Measurements from ENCODE around the gene TLCD1.

DNA sequence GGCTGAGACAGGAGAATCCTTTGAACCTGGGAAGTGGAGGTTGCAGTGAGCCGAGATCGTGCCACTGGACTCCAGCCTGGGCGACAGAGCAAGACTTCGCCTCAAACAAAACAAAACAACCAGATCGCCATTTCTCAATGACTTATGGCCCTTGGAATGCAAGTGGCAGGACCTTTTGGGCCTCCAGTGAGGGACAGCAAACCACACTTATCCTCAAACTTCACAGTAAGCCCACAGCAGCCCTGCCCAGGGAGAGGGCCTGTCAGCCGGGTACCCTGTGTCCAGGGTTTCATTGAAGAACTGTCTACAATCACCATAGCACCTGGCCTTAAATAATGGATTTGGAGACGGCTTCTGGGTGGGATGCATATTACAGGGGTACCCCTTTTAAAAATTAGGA is 29.5 kb upstream of the TLCD1 start:
- TF ChIP-seq RAD21 (IDR thresholded peaks at IDR 0.05; ENCODE audit: insufficient read depth, low read depth, low read length) (no peak), HCFC1 (IDR thresholded peaks at IDR 0.05; ENCODE audit: low read length) (no peak), CTCF (IDR thresholded peaks at IDR 0.05 in 2 of 3, conservative IDR thresholded peaks at IDR 0.05 in 1 of 3; ENCODE audit: control insufficient read depth in 2 of 3, extremely low read depth in 1 of 3, insufficient read depth in 1 of 3, low read depth in 3 of 3, low read length in 3 of 3) (no peak), CBX5 (IDR thresholded peaks at IDR 0.05; ENCODE audit: low read depth) (no peak), GABPA (IDR thresholded peaks at IDR 0.05; ENCODE audit: low read depth) (no peak), ZNF207 (IDR thresholded peaks at IDR 0.05; ENCODE audit: borderline replicate concordance) (no peak), HDAC2 (IDR thresholded peaks at IDR 0.05) (no peak), BHLHE40 (IDR thresholded peaks at IDR 0.05; ENCODE audit: borderline replicate concordance in 1 of 2, low read depth in 2 of 2, low read length in 1 of 2) (no peak), EED (IDR thresholded peaks at IDR 0.05; ENCODE audit: low read depth) (no peak), NFXL1 (IDR thresholded peaks at IDR 0.05; ENCODE audit: borderline replicate concordance) (no peak), MXI1 (IDR thresholded peaks at IDR 0.05; ENCODE audit: low read depth, low read length) (no peak), BCLAF1 (IDR thresholded peaks at IDR 0.05) (no peak), TAF1 (IDR thresholded peaks at IDR 0.05; ENCODE audit: borderline replicate concordance, low read depth, low read length) (no peak)
- TF ChIP-seq, protein P1, sequence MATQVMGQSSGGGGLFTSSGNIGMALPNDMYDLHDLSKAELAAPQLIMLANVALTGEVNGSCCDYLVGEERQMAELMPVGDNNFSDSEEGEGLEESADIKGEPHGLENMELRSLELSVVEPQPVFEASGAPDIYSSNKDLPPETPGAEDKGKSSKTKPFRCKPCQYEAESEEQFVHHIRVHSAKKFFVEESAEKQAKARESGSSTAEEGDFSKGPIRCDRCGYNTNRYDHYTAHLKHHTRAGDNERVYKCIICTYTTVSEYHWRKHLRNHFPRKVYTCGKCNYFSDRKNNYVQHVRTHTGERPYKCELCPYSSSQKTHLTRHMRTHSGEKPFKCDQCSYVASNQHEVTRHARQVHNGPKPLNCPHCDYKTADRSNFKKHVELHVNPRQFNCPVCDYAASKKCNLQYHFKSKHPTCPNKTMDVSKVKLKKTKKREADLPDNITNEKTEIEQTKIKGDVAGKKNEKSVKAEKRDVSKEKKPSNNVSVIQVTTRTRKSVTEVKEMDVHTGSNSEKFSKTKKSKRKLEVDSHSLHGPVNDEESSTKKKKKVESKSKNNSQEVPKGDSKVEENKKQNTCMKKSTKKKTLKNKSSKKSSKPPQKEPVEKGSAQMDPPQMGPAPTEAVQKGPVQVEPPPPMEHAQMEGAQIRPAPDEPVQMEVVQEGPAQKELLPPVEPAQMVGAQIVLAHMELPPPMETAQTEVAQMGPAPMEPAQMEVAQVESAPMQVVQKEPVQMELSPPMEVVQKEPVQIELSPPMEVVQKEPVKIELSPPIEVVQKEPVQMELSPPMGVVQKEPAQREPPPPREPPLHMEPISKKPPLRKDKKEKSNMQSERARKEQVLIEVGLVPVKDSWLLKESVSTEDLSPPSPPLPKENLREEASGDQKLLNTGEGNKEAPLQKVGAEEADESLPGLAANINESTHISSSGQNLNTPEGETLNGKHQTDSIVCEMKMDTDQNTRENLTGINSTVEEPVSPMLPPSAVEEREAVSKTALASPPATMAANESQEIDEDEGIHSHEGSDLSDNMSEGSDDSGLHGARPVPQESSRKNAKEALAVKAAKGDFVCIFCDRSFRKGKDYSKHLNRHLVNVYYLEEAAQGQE (IDR thresholded peaks at IDR 0.05; ENCODE audit: low read depth, low read length), result no peak

Data from GM12878 (cell line).